ENCODE measurements around the gene GET4. TPM values are rescaled to one million over a fixed set of nuclear protein-coding genes. Genes with fewer than 3 reads are reported as not detected.

The GET4 gene
- total RNA-seq, 2 experiments from 2014 or later = 84.4 to 96.4 TPM

- peaks cover 51% of the 10 kb centered on the region for H3K36me3 Mint-ChIP-seq (ENCODE audit: low read depth)
- no peaks in the 10 kb centered on the region for H3K4me1 Mint-ChIP-seq (ENCODE audit: low read depth)
- H3K4me3 Mint-ChIP-seq = no peak overlapping the region
- Histone ChIP-seq H3K36me3 (ENCODE audit: insufficient read depth, low read length) (peaks cover 76% of the 10 kb centered on the region), H3K4me1 (ENCODE audit: insufficient read depth, low read length) (peaks cover 15% of the 10 kb centered on the region), H3K27me3 (ENCODE audit: control insufficient read depth in 1 of 2, insufficient read depth in 2 of 2, low read length in 2 of 2) (no peaks in the 10 kb centered on the region), H3K27ac (ENCODE audit: low read depth in 1 of 2, low read length in 2 of 2) (no peak overlapping the region), H3K9me3 (ENCODE audit: control insufficient read depth in 1 of 2, insufficient read depth in 1 of 2, low read length in 2 of 2) (no peaks in the 10 kb centered on the region), H3K4me3 (ENCODE audit: low read length) (no peak overlapping the region)
- no peaks in the 10 kb centered on the region for H3K9me3 Mint-ChIP-seq
- intact Hi-C loops (cut with DNase I, micrococcal nuclease) = no loop called here
- no peak for TF ChIP-seq CTCF (IDR thresholded peaks at IDR 0.05)
- H3K27ac Mint-ChIP-seq = no peak overlapping the region
- ChIA-PET POLR2A (no interaction called here), CTCF (no interaction called here)
- H3K27me3 Mint-ChIP-seq = no peaks in the 10 kb centered on the region
- ATAC-seq (ENCODE audit: poor library complexity) (no peak), DNase-seq (no peak)
These were observed 13.0 kb downstream of the GET4 start for GRCh38 chr7:889391-889790.

- CTCF ChIA-PET = no interaction called here
- H3K4me1 Mint-ChIP-seq (ENCODE audit: low read depth) = no peaks in the 10 kb centered on the region
- H3K4me3 Mint-ChIP-seq = no peak overlapping the region
These were observed 14.5 kb downstream of the GET4 start for GRCh38 chr7:890868-891267.

GRCh38 chr7:891291-891690, 14.9 kb downstream of the GET4 start:
- H3K4me3 ChIP-seq (ENCODE audit: low read length) = no peak overlapping the region
- no peaks in the 10 kb centered on the region for H3K9me3 Mint-ChIP-seq
- no peaks in the 10 kb centered on the region for H3K27me3 Mint-ChIP-seq
- DNase-seq (no peak), ATAC-seq (ENCODE audit: poor library complexity) (no peak)
- ChIA-PET CTCF (no interaction called here), POLR2A (no interaction called here)
- intact Hi-C loops (cut with DNase I, micrococcal nuclease) = no loop called here
- TF ChIP-seq CTCF (IDR thresholded peaks at IDR 0.05) = no peak
- H3K4me3 Mint-ChIP-seq = no peak overlapping the region
- no peak overlapping the region for H3K27ac ChIP-seq (ENCODE audit: low read depth in 1 of 2, low read length in 2 of 2)
- peaks cover 85% of the 10 kb centered on the region for H3K36me3 ChIP-seq (ENCODE audit: insufficient read depth, low read length)
- no peak overlapping the region for H3K27ac Mint-ChIP-seq
- no peaks in the 10 kb centered on the region for H3K4me1 ChIP-seq (ENCODE audit: insufficient read depth, low read length)
- H3K27me3 ChIP-seq (ENCODE audit: control insufficient read depth in 1 of 2, insufficient read depth in 2 of 2, low read length in 2 of 2) = no peaks in the 10 kb centered on the region
- H3K4me1 Mint-ChIP-seq (ENCODE audit: low read depth) = no peaks in the 10 kb centered on the region
- H3K36me3 Mint-ChIP-seq (ENCODE audit: low read depth) = peaks cover 65% of the 10 kb centered on the region
- H3K9me3 ChIP-seq (ENCODE audit: control insufficient read depth in 1 of 2, insufficient read depth in 1 of 2, low read length in 2 of 2) = no peaks in the 10 kb centered on the region

More at GRCh38 chr7:890868-891267, 14.5 kb downstream of the GET4 start:
- intact Hi-C loops (cut with DNase I, micrococcal nuclease) = no loop called here
- Histone ChIP-seq H3K27ac (ENCODE audit: low read depth in 1 of 2, low read length in 2 of 2) (no peak overlapping the region), H3K27me3 (ENCODE audit: control insufficient read depth in 1 of 2, insufficient read depth in 2 of 2, low read length in 2 of 2) (no peaks in the 10 kb centered on the region), H3K9me3 (ENCODE audit: control insufficient read depth in 1 of 2, insufficient read depth in 1 of 2, low read length in 2 of 2) (no peaks in the 10 kb centered on the region), H3K4me3 (ENCODE audit: low read length) (no peak overlapping the region), H3K36me3 (ENCODE audit: insufficient read depth, low read length) (peaks cover 85% of the 10 kb centered on the region), H3K4me1 (ENCODE audit: insufficient read depth, low read length) (peaks cover 2% of the 10 kb centered on the region)
- Mint-ChIP-seq H3K36me3 (ENCODE audit: low read depth) (peaks cover 61% of the 10 kb centered on the region), H3K27me3 (no peaks in the 10 kb centered on the region), H3K9me3 (no peaks in the 10 kb centered on the region), H3K27ac (no peak overlapping the region)
- ATAC-seq (ENCODE audit: poor library complexity) = no peak
- TF ChIP-seq CTCF (IDR thresholded peaks at IDR 0.05) = no peak
- no peak for DNase-seq
- POLR2A ChIA-PET = no interaction called here

Measured in CD4-positive, alpha-beta T cell (primary cell).